Loucy (cell line): ENCODE data around the gene FAM240A.

Experiments
- H2AFZ ChIP-seq: fragments of 200-600 bp; sonication (generic); 2 replicates; pipeline ENCODE4 v1.6.0; 2016; ENCODE audit warnings: antibody characterized with exemption, mild to moderate bottlenecking, low read length, moderate library complexity
- H3F3A ChIP-seq: fragments of 200-600 bp; 2 replicates; pipeline ENCODE4 v1.6.0; 2016; ENCODE audit warnings: antibody characterized with exemption, low read depth, mild to moderate bottlenecking
- H3K27me3 ChIP-seq: fragments of 200-600 bp; sonication (generic); 2 replicates; pipeline ENCODE4 v1.6.1; 2014; ENCODE audit warnings: low read length, mild to moderate bottlenecking; ENCODE audit not compliant: insufficient read depth, poor library complexity, severe bottlenecking
- H3K36me3 ChIP-seq: fragments of 200-600 bp; sonication (generic); 2 replicates; pipeline ENCODE4 v1.6.1; 2016; ENCODE audit warnings: low read length; ENCODE audit not compliant: insufficient read depth
- H3K4me1 ChIP-seq: fragments of 200-600 bp; sonication (generic); 2 replicates; pipeline ENCODE4 v1.5.1; 2014; ENCODE audit warnings: low read length, mild to moderate bottlenecking; ENCODE audit not compliant: insufficient read depth, poor library complexity, severe bottlenecking
- H3K4me2 ChIP-seq: fragments of 200-600 bp; sonication (generic); 2 replicates; pipeline ENCODE4 v1.6.0; 2014; ENCODE audit warnings: antibody characterized with exemption, low read length, low read depth, mild to moderate bottlenecking; ENCODE audit not compliant: poor library complexity, severe bottlenecking
- H3K4me3 ChIP-seq: fragments of 200-600 bp; sonication (generic); 2 replicates; pipeline ENCODE4 v1.5.1; 2014; ENCODE audit warnings: low read length, mild to moderate bottlenecking, mixed read lengths; ENCODE audit not compliant: poor library complexity, severe bottlenecking
- H3K79me2 ChIP-seq: fragments of 200-600 bp; sonication (generic); 2 replicates; pipeline ENCODE4 v1.6.1; 2014; ENCODE audit warnings: low read length; ENCODE audit not compliant: insufficient read depth
- H3K9ac ChIP-seq: fragments of 200-600 bp; sonication (generic); 2 replicates; pipeline ENCODE4 v1.6.0; 2014; ENCODE audit warnings: mild to moderate bottlenecking, low read depth, low read length, moderate library complexity; ENCODE audit not compliant: poor library complexity, severe bottlenecking
- H3K9me2 ChIP-seq: fragments of 200-600 bp; sonication (generic); replicated peaks from 2 replicates; pipeline ENCODE4 v1.6.1; 2016; ENCODE audit warnings: low read depth, low read length, mixed read lengths
- H3K9me3 ChIP-seq: fragments of 200-600 bp; sonication (generic); 2 replicates; pipeline ENCODE4 v1.6.1; 2014; ENCODE audit warnings: mild to moderate bottlenecking, antibody characterized with exemption, low read length, low read depth; ENCODE audit not compliant: insufficient read depth
- H4K20me1 ChIP-seq: fragments of 200-600 bp; sonication (generic); 2 replicates; pipeline ENCODE4 v1.6.0; 2014; ENCODE audit warnings: antibody characterized with exemption, low read length, mild to moderate bottlenecking; ENCODE audit not compliant: insufficient read depth, poor library complexity, severe bottlenecking
- CTCF ChIP-seq: fragments of 200-600 bp; sonication (generic); conservative IDR thresholded peaks from 2 replicates; pipeline ENCODE4 v1.5.1; 2014; ENCODE audit warnings: mild to moderate bottlenecking, antibody characterized with exemption, low read length
- EZH2phosphoT487 ChIP-seq: fragments of 200-600 bp; IDR thresholded peaks from 2 replicates; pipeline ENCODE4 v1.6.1; 2018; ENCODE audit warnings: antibody characterized with exemption, mild to moderate bottlenecking, moderate library complexity, borderline replicate concordance

The FAM240A gene

GRCh38 chr3:46665763-46666452, 53.6 kb downstream of the FAM240A start:
- H3K9ac ChIP-seq, result no peak overlapping the region
- no peaks in the 10 kb centered on the region for H3F3A ChIP-seq
- H3K27me3 ChIP-seq, result no peaks in the 10 kb centered on the region
- no peaks in the 10 kb centered on the region for H3K4me1 ChIP-seq
- H3K4me3 ChIP-seq, result no peak overlapping the region
- H3K36me3 ChIP-seq, result no peaks in the 10 kb centered on the region
- no peaks in the 10 kb centered on the region for H3K79me2 ChIP-seq
- H4K20me1 ChIP-seq, result no peaks in the 10 kb centered on the region
- H3K4me2 ChIP-seq, result no peak overlapping the region
- H3K9me2 ChIP-seq, result no peaks in the 10 kb centered on the region
- H3K9me3 ChIP-seq, result no peaks in the 10 kb centered on the region
- TF ChIP-seq CTCF, result no peak
- TF ChIP-seq EZH2phosphoT487, result no peak
- H2AFZ ChIP-seq, result no peak overlapping the region

- Histone ChIP-seq H3F3A (no peaks in the 10 kb centered on the region), H3K4me2 (no peak overlapping the region), H4K20me1 (no peaks in the 10 kb centered on the region), H3K79me2 (no peaks in the 10 kb centered on the region), H3K4me3 (no peak overlapping the region), H3K36me3 (no peaks in the 10 kb centered on the region), H3K9ac (no peak overlapping the region), H3K4me1 (no peaks in the 10 kb centered on the region), H3K9me2 (no peaks in the 10 kb centered on the region), H2AFZ (no peak overlapping the region), H3K27me3 (no peaks in the 10 kb centered on the region), H3K9me3 (no peaks in the 10 kb centered on the region)
- no peak for TF ChIP-seq CTCF
- no peak for TF ChIP-seq EZH2phosphoT487
These were observed 54.1 kb downstream of the FAM240A start for GRCh38 chr3:46666453-46666845.

GRCh38 chr3:46667061-46667621, 54.8 kb downstream of the FAM240A start:
- Histone ChIP-seq H3K9me3 (no peaks in the 10 kb centered on the region), H3K79me2 (no peaks in the 10 kb centered on the region), H3K36me3 (no peaks in the 10 kb centered on the region), H3F3A (no peaks in the 10 kb centered on the region), H3K4me2 (no peak overlapping the region), H2AFZ (no peak overlapping the region), H3K4me1 (no peaks in the 10 kb centered on the region), H3K9ac (no peak overlapping the region), H4K20me1 (no peaks in the 10 kb centered on the region), H3K9me2 (no peaks in the 10 kb centered on the region), H3K4me3 (no peak overlapping the region), H3K27me3 (no peaks in the 10 kb centered on the region)
- TF ChIP-seq EZH2phosphoT487 (no peak), CTCF (no peak)
